Measurements from ENCODE around the gene BRINP3. TPM values are rescaled to one million over a fixed set of nuclear protein-coding genes. Genes with fewer than 3 reads are reported as not detected.

Gene BRINP3
- total RNA-seq, 1 donor from 2014 or later = not detected

DNA sequence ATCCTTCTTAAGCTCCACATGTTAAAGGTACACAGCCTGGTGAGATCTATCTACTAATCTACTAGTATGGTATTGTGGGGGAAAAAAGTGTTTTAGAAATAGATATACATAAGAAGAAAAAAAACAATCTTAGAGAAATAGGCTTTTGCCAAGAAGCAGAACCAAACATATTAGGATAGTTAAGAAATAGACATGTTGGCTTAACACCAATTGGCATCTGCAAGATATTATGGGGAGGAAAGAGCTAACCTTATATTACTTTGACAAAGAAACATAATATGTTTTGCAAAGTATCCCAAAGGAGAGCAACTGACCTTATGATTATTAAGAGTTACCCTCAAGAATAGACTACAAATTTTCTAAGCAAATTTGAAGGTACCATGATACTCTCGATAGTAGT lies 202.9 kb downstream of the BRINP3 start:
- Histone ChIP-seq H2AFZ (ENCODE audit: low read depth, low read length) (no peak overlapping the region), H3K27me3 (ENCODE audit: insufficient read depth, low read length) (no peaks in the 10 kb centered on the region), H3K27ac (ENCODE audit: low read depth, low read length) (no peak overlapping the region), H3K79me2 (ENCODE audit: insufficient read depth, low read length) (no peaks in the 10 kb centered on the region), H3K4me1 (ENCODE audit: insufficient read depth, low read length) (no peaks in the 10 kb centered on the region), H3K9ac (ENCODE audit: low read length) (no peak overlapping the region), H4K20me1 (ENCODE audit: insufficient read depth, low read length) (no peaks in the 10 kb centered on the region), H3K36me3 (ENCODE audit: insufficient read depth, low read length) (no peaks in the 10 kb centered on the region), H3K4me3 (ENCODE audit: insufficient read depth, low read depth, low read length) (no peak overlapping the region), H3K9me3 (ENCODE audit: insufficient read depth, low read depth, low read length) (no peaks in the 10 kb centered on the region), H3K4me2 (ENCODE audit: low read length) (no peak overlapping the region)
- H3K27me3 Mint-ChIP-seq (ENCODE audit: low read depth, unreplicated experiment) = no peaks in the 10 kb centered on the region
- FAIRE-seq = no peak
- H3K4me1 Mint-ChIP-seq (ENCODE audit: low read depth, unreplicated experiment) = no peaks in the 10 kb centered on the region
- no peaks in the 10 kb centered on the region for H3K9me3 Mint-ChIP-seq (ENCODE audit: unreplicated experiment)
- TF ChIP-seq EZH2 (IDR thresholded peaks at IDR 0.05; ENCODE audit: insufficient read depth, low read length) = no peak
- TF ChIP-seq, protein P1, sequence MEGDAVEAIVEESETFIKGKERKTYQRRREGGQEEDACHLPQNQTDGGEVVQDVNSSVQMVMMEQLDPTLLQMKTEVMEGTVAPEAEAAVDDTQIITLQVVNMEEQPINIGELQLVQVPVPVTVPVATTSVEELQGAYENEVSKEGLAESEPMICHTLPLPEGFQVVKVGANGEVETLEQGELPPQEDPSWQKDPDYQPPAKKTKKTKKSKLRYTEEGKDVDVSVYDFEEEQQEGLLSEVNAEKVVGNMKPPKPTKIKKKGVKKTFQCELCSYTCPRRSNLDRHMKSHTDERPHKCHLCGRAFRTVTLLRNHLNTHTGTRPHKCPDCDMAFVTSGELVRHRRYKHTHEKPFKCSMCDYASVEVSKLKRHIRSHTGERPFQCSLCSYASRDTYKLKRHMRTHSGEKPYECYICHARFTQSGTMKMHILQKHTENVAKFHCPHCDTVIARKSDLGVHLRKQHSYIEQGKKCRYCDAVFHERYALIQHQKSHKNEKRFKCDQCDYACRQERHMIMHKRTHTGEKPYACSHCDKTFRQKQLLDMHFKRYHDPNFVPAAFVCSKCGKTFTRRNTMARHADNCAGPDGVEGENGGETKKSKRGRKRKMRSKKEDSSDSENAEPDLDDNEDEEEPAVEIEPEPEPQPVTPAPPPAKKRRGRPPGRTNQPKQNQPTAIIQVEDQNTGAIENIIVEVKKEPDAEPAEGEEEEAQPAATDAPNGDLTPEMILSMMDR (IDR thresholded peaks at IDR 0.05; ENCODE audit: insufficient read depth, low read depth, low read length) = no peak
- no peak overlapping the region for H3K27ac Mint-ChIP-seq (ENCODE audit: unreplicated experiment)
- no peaks in the 10 kb centered on the region for H3K36me3 Mint-ChIP-seq (ENCODE audit: low read depth, unreplicated experiment)
- no peak for DNase-seq (ENCODE audit: low read depth)
- H3K4me3 Mint-ChIP-seq (ENCODE audit: unreplicated experiment) = no peak overlapping the region

DNA sequence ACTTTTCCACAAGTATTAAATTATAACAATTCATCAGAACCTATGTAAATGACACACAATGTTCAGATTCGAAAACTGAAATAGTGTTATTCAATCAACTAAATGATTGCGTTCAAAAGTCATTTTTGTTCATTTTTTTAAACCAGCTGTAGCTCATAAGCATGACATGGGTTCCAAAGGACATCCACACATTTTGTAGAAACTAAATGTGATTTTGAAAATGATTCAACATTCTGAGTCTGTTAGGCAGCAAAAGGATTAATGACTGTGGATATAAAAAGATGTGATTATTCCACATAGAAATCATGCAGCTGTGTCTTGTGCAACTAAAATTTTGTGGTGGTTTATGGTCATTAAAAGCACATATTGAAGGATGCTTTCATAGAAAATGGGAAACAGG lies 204.5 kb downstream of the BRINP3 start:
- Mint-ChIP-seq H3K36me3 (ENCODE audit: low read depth, unreplicated experiment) (no peaks in the 10 kb centered on the region), H3K27me3 (ENCODE audit: low read depth, unreplicated experiment) (no peaks in the 10 kb centered on the region), H3K9me3 (ENCODE audit: unreplicated experiment) (no peaks in the 10 kb centered on the region), H3K4me1 (ENCODE audit: low read depth, unreplicated experiment) (no peaks in the 10 kb centered on the region), H3K4me3 (ENCODE audit: unreplicated experiment) (no peak overlapping the region), H3K27ac (ENCODE audit: unreplicated experiment) (no peak overlapping the region)
- H3K4me1 ChIP-seq (ENCODE audit: insufficient read depth, low read length) = no peaks in the 10 kb centered on the region
- H3K9ac ChIP-seq (ENCODE audit: low read length) = no peak overlapping the region
- no peak overlapping the region for H3K4me3 ChIP-seq (ENCODE audit: insufficient read depth, low read depth, low read length)
- H3K79me2 ChIP-seq (ENCODE audit: insufficient read depth, low read length) = no peaks in the 10 kb centered on the region
- no peaks in the 10 kb centered on the region for H3K27me3 ChIP-seq (ENCODE audit: insufficient read depth, low read length)
- H4K20me1 ChIP-seq (ENCODE audit: insufficient read depth, low read length) = no peaks in the 10 kb centered on the region
- H3K4me2 ChIP-seq (ENCODE audit: low read length) = no peak overlapping the region
- no peak for DNase-seq (ENCODE audit: low read depth)
- H3K36me3 ChIP-seq (ENCODE audit: insufficient read depth, low read length) = no peaks in the 10 kb centered on the region
- FAIRE-seq = no peak
- no peak overlapping the region for H2AFZ ChIP-seq (ENCODE audit: low read depth, low read length)
- no peaks in the 10 kb centered on the region for H3K9me3 ChIP-seq (ENCODE audit: insufficient read depth, low read depth, low read length)
- H3K27ac ChIP-seq (ENCODE audit: low read depth, low read length) = no peak overlapping the region
- TF ChIP-seq, protein P1 (IDR thresholded peaks at IDR 0.05; ENCODE audit: insufficient read depth, low read depth, low read length) = no peak
- TF ChIP-seq EZH2 (IDR thresholded peaks at IDR 0.05; ENCODE audit: insufficient read depth, low read length) = no peak

DNA sequence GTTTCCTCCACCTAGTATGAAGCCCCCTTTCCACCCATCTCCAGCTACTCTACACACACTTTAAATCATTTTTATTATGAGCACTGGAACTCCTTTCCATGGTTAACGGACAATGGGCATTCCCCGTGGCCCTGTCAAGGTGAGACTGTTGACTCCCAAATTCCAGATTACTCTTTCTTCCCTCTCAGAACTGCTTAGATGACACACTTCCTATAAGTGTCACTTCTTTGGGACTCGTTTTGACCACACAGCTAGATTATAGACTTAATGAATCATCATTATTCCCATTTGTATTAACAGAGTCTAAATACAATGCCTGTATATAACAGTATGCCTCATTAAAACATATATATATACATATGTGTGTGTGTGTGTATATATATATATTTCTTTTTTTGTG lies 215.1 kb downstream of the BRINP3 start:
- no peaks in the 10 kb centered on the region for H3K9me3 Mint-ChIP-seq (ENCODE audit: unreplicated experiment)
- H3K36me3 ChIP-seq (ENCODE audit: insufficient read depth, low read length) = no peaks in the 10 kb centered on the region
- no peaks in the 10 kb centered on the region for H3K27me3 Mint-ChIP-seq (ENCODE audit: low read depth, unreplicated experiment)
- no peak overlapping the region for H2AFZ ChIP-seq (ENCODE audit: low read depth, low read length)
- no peak overlapping the region for H3K4me3 Mint-ChIP-seq (ENCODE audit: unreplicated experiment)
- no peaks in the 10 kb centered on the region for H3K9me3 ChIP-seq (ENCODE audit: insufficient read depth, low read depth, low read length)
- no peaks in the 10 kb centered on the region for H3K79me2 ChIP-seq (ENCODE audit: insufficient read depth, low read length)
- FAIRE-seq (no peak), DNase-seq (ENCODE audit: low read depth) (no peak)
- H3K27me3 ChIP-seq (ENCODE audit: insufficient read depth, low read length) = no peaks in the 10 kb centered on the region
- no peaks in the 10 kb centered on the region for H4K20me1 ChIP-seq (ENCODE audit: insufficient read depth, low read length)
- no peak overlapping the region for H3K9ac ChIP-seq (ENCODE audit: low read length)
- H3K4me1 Mint-ChIP-seq (ENCODE audit: low read depth, unreplicated experiment) = no peaks in the 10 kb centered on the region
- no peaks in the 10 kb centered on the region for H3K36me3 Mint-ChIP-seq (ENCODE audit: low read depth, unreplicated experiment)
- no peak overlapping the region for H3K4me2 ChIP-seq (ENCODE audit: low read length)
- no peaks in the 10 kb centered on the region for H3K4me1 ChIP-seq (ENCODE audit: insufficient read depth, low read length)
- no peak for TF ChIP-seq EZH2 (IDR thresholded peaks at IDR 0.05; ENCODE audit: insufficient read depth, low read length)
- TF ChIP-seq, protein P1 (IDR thresholded peaks at IDR 0.05; ENCODE audit: insufficient read depth, low read depth, low read length) = no peak
- H3K27ac Mint-ChIP-seq (ENCODE audit: unreplicated experiment) = no peak overlapping the region
- no peak overlapping the region for H3K27ac ChIP-seq (ENCODE audit: low read depth, low read length)
- H3K4me3 ChIP-seq (ENCODE audit: insufficient read depth, low read depth, low read length) = no peak overlapping the region

All from astrocyte (in vitro differentiated cells and primary cell).